HepG2 (cell line): ENCODE measurements around the gene CPT1B. TPM values are rescaled to one million over a fixed set of nuclear protein-coding genes. Genes with fewer than 3 reads are reported as not detected.

ENCODE experiments used
- CHD4 ChIP-seq: fragments of 200-600 bp; sonication (generic); IDR thresholded peaks from 2 replicates; pipeline ENCODE4 v1.7.0; 2017; ENCODE audit warnings: mild to moderate bottlenecking, low read length, borderline replicate concordance
- FOXJ3 ChIP-seq: sonication (generic); formaldehyde crosslinking; IDR thresholded peaks from 2 replicates; pipeline ENCODE4 v1.4.0; 2020; ENCODE audit warnings: missing genetic modification reagents, mild to moderate bottlenecking, borderline replicate concordance
- GABPA ChIP-seq, 2 experiments: IDR thresholded peaks; 2 replicates each; pipeline ENCODE4 v1.6.1; 2011 to 2016; ENCODE audit warnings: low read depth in 2 of 2, low read length in 1 of 2, missing biosample characterization in 1 of 2, missing genetic modification characterization in 1 of 2
- KDM3A ChIP-seq: IDR thresholded peaks from 2 replicates; pipeline ENCODE4 v1.6.1; 2018; ENCODE audit warnings: low read depth, missing compliant biosample characterization
- KDM4B ChIP-seq: sonication (generic); formaldehyde crosslinking; IDR thresholded peaks from 2 replicates; pipeline ENCODE4 v1.4.0; 2020; ENCODE audit warnings: missing genetic modification reagents
- MZF1 ChIP-seq: sonication (generic); formaldehyde crosslinking; IDR thresholded peaks from 2 replicates; pipeline ENCODE4 v1.8.1; 2023; ENCODE audit warnings: mild to moderate bottlenecking, missing genetic modification reagents, borderline replicate concordance
- NFKBIZ ChIP-seq: IDR thresholded peaks from 2 replicates; pipeline ENCODE4 v1.6.1; 2018; ENCODE audit warnings: missing genetic modification reagents, missing compliant biosample characterization
- NR2F2 ChIP-seq: IDR thresholded peaks from 2 replicates; pipeline ENCODE4 v1.6.1; 2012; ENCODE audit warnings: low read depth, inconsistent platforms, borderline replicate concordance
- NR3C1 ChIP-seq: sonication (generic); formaldehyde crosslinking; IDR thresholded peaks from 2 replicates; pipeline ENCODE4 v1.4.0; 2020; ENCODE audit warnings: missing genetic modification reagents
- RCOR2 ChIP-seq: IDR thresholded peaks from 2 replicates; pipeline ENCODE4 v1.6.1; 2016; ENCODE audit warnings: missing biosample characterization, missing genetic modification reagents
- SAP130 ChIP-seq: IDR thresholded peaks from 2 replicates; pipeline ENCODE4 v1.6.1; 2016; ENCODE audit warnings: low read depth
- SKIL ChIP-seq: sonication (generic); formaldehyde crosslinking; IDR thresholded peaks from 2 replicates; pipeline ENCODE4 v1.8.0; 2022; ENCODE audit warnings: missing genetic modification reagents, mild to moderate bottlenecking, moderate library complexity, borderline replicate concordance
- SRY ChIP-seq: sonication (generic); formaldehyde crosslinking; IDR thresholded peaks from 2 replicates; pipeline ENCODE4 v1.8.0; 2022; ENCODE audit warnings: mild to moderate bottlenecking, missing genetic modification reagents
- ZC3H13 ChIP-seq: sonication (generic); formaldehyde crosslinking; IDR thresholded peaks from 2 replicates; pipeline ENCODE4 v1.8.1; 2023; ENCODE audit warnings: mild to moderate bottlenecking, missing genetic modification reagents, moderate library complexity
- ZFP36L2 ChIP-seq: sonication (generic); formaldehyde crosslinking; IDR thresholded peaks from 2 replicates; pipeline ENCODE4 v1.4.0; 2020; ENCODE audit warnings: missing genetic modification reagents
- ZNF33A ChIP-seq: sonication (generic); formaldehyde crosslinking; IDR thresholded peaks from 2 replicates; pipeline ENCODE4 v1.5.1; 2020; ENCODE audit warnings: missing genetic modification reagents, mild to moderate bottlenecking, moderate library complexity, borderline replicate concordance
- ZNF552 ChIP-seq: sonication (generic); formaldehyde crosslinking; IDR thresholded peaks from 2 replicates; pipeline ENCODE4 v1.9.0; 2022; ENCODE audit warnings: missing genetic modification reagents, mild to moderate bottlenecking, borderline replicate concordance
- ZNF563 ChIP-seq: sonication (generic); formaldehyde crosslinking; IDR thresholded peaks from 2 replicates; pipeline ENCODE4 v1.8.0; 2022; ENCODE audit warnings: mild to moderate bottlenecking, moderate library complexity, missing genetic modification reagents
- ZNF564 ChIP-seq: sonication (generic); formaldehyde crosslinking; IDR thresholded peaks from 2 replicates; pipeline ENCODE4 v1.8.1; 2023; ENCODE audit warnings: mild to moderate bottlenecking, missing genetic modification reagents
- polyA plus RNA-seq, 8 experiments: library from polyadenylated mRNA; depleted of rRNA in 3 of 8; stranded (reverse) in 7 of 8; unstranded in 1 of 8; fragments of >200 nt; fragmentation: Illumina TruSeq in 4 of 8; extraction: Trizol in 4 of 8; gene quantifications; 2 replicates each; pipeline versions ENCODE4 v1.2.1 to v1.2.3, GENCODE V29; 2011 to 2016; ENCODE audit warnings: low read depth in 4 of 8, missing spikeins in 1 of 8, mixed read lengths in 1 of 8; ENCODE audit not compliant: insufficient read depth in 1 of 8
- total RNA-seq, 5 experiments: library from RNA; depleted of rRNA; stranded (reverse); fragments of >200 nt; fragmentation: Illumina TruSeq; extraction: Trizol; gene quantifications; 2 replicates each; pipeline ENCODE4 v1.2.3, GENCODE V29; 2016; ENCODE audit warnings: low read depth in 1 of 5
- TF ChIP-seq, protein P1 (sequence below): sonication (generic); formaldehyde crosslinking; IDR thresholded peaks from 2 replicates; pipeline ENCODE4 v1.4.0; 2020; ENCODE audit warnings: mild to moderate bottlenecking, missing genetic modification reagents
- TF ChIP-seq, protein P2 (sequence below): sonication (generic); formaldehyde crosslinking; conservative IDR thresholded peaks from 2 replicates; pipeline ENCODE4 v1.4.0; 2020; ENCODE audit warnings: missing genetic modification reagents

Gene CPT1B
- total and polyA plus RNA-seq, 2 of the 13 experiments (the other 11 are each of a cell fraction or from before 2014, with no cell fraction given) = 9.2 to 19.5 TPM

DNA sequence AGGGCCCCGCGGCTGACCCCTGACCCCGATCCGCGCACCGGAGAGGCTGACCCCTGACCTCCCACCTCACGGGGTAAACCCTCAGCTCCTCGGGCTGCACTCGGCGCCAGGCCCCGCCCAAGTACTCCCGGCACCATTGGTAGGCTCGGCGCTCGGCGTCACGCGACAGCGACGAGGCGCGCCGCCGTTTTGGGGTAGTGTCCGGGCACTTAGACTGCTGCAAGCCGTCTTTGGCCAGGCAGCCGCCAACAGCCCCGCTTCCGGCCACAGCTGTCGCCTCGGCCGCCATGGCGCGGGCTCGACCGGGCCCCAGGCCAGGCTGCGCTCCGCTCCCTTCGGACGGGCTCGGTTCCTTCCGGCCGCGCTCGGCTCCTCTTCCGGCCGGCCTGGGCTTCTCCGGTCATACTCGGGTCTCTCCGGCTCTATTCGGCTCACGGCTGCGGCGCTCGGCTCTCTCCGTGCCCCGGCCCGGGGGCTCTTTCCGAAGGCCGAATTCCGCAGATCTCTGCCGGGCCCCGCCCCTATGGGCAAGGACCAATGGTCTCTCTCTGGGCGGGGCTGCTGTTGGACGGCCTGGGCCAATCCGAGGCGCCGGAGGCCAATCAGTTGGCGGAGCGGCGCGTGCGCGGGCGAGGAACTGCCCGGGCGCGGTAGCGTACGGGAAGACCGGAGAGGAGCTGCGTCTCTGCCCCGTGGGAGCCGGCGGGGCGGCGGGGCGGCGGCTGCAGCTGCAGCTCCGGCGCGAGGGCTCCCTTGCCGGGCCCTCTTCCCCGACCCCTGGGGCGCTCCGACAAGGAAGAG lies 4.5 kb upstream of the CPT1B start, which contains the start of gene CHKB (continued):
- TF ChIP-seq SKIL (CRISPR knock-in tag) (no peak), KDM3A (CRISPR knock-in tag) (0 out of 2 replicates have a peak, but pooled peaks have one; percentile 40), SRY (CRISPR knock-in tag) (peak; percentile 74; the same call in 1 of the 2 replicates), SAP130 (CRISPR knock-in tag) (peak; percentile 74), ZNF564 (CRISPR knock-in tag) (0 out of 2 replicates have a peak, but pooled peaks have one; percentile 27), ZNF33A (CRISPR knock-in tag) (0 out of 2 replicates have a peak, but pooled peaks have one; percentile 51), ZFP36L2 (CRISPR knock-in tag) (no peak), NR2F2 (peak; percentile 67; the same call in 1 of the 2 replicates), KDM4B (CRISPR knock-in tag) (no peak), ZNF552 (CRISPR knock-in tag) (no peak), FOXJ3 (CRISPR knock-in tag) (no peak), GABPA (IDR thresholded peaks at IDR 0.05; ENCODE audit: low read depth, low read length) (peak; percentile 72), GABPA (CRISPR knock-in tag; IDR thresholded peaks at IDR 0.05; ENCODE audit: low read depth) (peak; percentile 76), MZF1 (no peak), NR3C1 (CRISPR knock-in tag) (0 out of 2 replicates have a peak, but pooled peaks have one; percentile 31), NFKBIZ (CRISPR knock-in tag) (no peak), ZC3H13 (CRISPR knock-in tag) (peak; percentile 83; the same call in 1 of the 2 replicates), CHD4 (no peak), ZNF563 (peak; percentile 67; the same call in 1 of the 2 replicates), RCOR2 (0 out of 2 replicates have a peak, but pooled peaks have one; percentile 28)
- TF ChIP-seq, protein P1, sequence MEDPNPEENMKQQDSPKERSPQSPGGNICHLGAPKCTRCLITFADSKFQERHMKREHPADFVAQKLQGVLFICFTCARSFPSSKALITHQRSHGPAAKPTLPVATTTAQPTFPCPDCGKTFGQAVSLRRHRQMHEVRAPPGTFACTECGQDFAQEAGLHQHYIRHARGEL = no peak
- TF ChIP-seq, protein P2, sequence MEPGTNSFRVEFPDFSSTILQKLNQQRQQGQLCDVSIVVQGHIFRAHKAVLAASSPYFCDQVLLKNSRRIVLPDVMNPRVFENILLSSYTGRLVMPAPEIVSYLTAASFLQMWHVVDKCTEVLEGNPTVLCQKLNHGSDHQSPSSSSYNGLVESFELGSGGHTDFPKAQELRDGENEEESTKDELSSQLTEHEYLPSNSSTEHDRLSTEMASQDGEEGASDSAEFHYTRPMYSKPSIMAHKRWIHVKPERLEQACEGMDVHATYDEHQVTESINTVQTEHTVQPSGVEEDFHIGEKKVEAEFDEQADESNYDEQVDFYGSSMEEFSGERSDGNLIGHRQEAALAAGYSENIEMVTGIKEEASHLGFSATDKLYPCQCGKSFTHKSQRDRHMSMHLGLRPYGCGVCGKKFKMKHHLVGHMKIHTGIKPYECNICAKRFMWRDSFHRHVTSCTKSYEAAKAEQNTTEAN = peak; percentile 53; the same call in 1 of the 2 replicates
